ENCODE data around the gene LHPP. TPM values are rescaled to one million over a fixed set of nuclear protein-coding genes. Genes with fewer than 3 reads are reported as not detected.
A peak's percentile ranks its signal among the peaks of the same experiment; 100 is the strongest.

LHPP gene
- total RNA-seq, 1 donor from 2014 or later, result 24.5 TPM

GRCh38 chr10:124611738-124612137, 150.1 kb downstream of the LHPP start:
- Mint-ChIP-seq H3K27me3 (ENCODE audit: insufficient read depth, low read depth) (peaks cover 8% of the 10 kb centered on the region), H3K4me3 (no peak overlapping the region), H3K27ac (no peak overlapping the region)

GRCh38 chr10:124612611-124613498, 151.2 kb downstream of the LHPP start:
- peaks cover 18% of the 10 kb centered on the region for H4K20me1 ChIP-seq (ENCODE audit: low read depth)
- H3K9me3 ChIP-seq (ENCODE audit: low read depth), result no peaks in the 10 kb centered on the region
- no peaks in the 10 kb centered on the region for H3K36me3 ChIP-seq
- H3K4me3 ChIP-seq, result no peak overlapping the region
- H3K27ac Mint-ChIP-seq, result no peak overlapping the region
- peaks cover 4% of the 10 kb centered on the region for H3K36me3 Mint-ChIP-seq
- no peak overlapping the region for H3K4me2 ChIP-seq
- H3K27me3 Mint-ChIP-seq (ENCODE audit: insufficient read depth, low read depth), result peaks cover 4% of the 10 kb centered on the region
- no peak overlapping the region for H3K4me3 Mint-ChIP-seq
- peak; percentile 83 for DNase-seq (ENCODE audit: low spot score)
- H3K4me1 ChIP-seq, result peaks cover 6% of the 10 kb centered on the region
- no peak overlapping the region for H3K9ac ChIP-seq
- H3K9me3 Mint-ChIP-seq, result no peaks in the 10 kb centered on the region
- H3K79me2 ChIP-seq (ENCODE audit: low read depth), result no peaks in the 10 kb centered on the region
- H3K27me3 ChIP-seq, result no peaks in the 10 kb centered on the region
- peaks cover 11% of the 10 kb centered on the region for H3K4me1 Mint-ChIP-seq
- peaks cover 16% of the 10 kb centered on the region for H3F3A ChIP-seq (ENCODE audit: low read depth)
- no peak overlapping the region for H2AFZ ChIP-seq (replicated peaks)
- TF ChIP-seq EZH2phosphoT487 (IDR thresholded peaks at IDR 0.05) (no peak), CTCF (IDR thresholded peaks at IDR 0.05) (peak; percentile 30)
- peak overlapping the region; percentile 20 for H3K27ac ChIP-seq

More at GRCh38 chr10:124611738-124612137, 150.1 kb downstream of the LHPP start:
- Histone ChIP-seq H3K79me2 (ENCODE audit: low read depth) (no peaks in the 10 kb centered on the region), H3K36me3 (no peaks in the 10 kb centered on the region), H3K9ac (no peak overlapping the region), H3K4me2 (no peak overlapping the region), H4K20me1 (ENCODE audit: low read depth) (peaks cover 14% of the 10 kb centered on the region), H3F3A (ENCODE audit: low read depth) (peaks cover 16% of the 10 kb centered on the region), H2AFZ (replicated peaks) (no peak overlapping the region), H3K9me3 (ENCODE audit: low read depth) (no peaks in the 10 kb centered on the region), H3K27me3 (no peaks in the 10 kb centered on the region), H3K27ac (no peak overlapping the region), H3K4me1 (peaks cover 13% of the 10 kb centered on the region), H3K4me3 (no peak overlapping the region)
- no peak for DNase-seq (ENCODE audit: low spot score)
- TF ChIP-seq EZH2phosphoT487 (IDR thresholded peaks at IDR 0.05), result no peak
- TF ChIP-seq CTCF (IDR thresholded peaks at IDR 0.05), result no peak
- no peak for TF ChIP-seq EZH2 (IDR thresholded peaks at IDR 0.05)
- H3K36me3 Mint-ChIP-seq, result peaks cover 2% of the 10 kb centered on the region
- peaks cover 20% of the 10 kb centered on the region for H3K4me1 Mint-ChIP-seq
- no peaks in the 10 kb centered on the region for H3K9me3 Mint-ChIP-seq

GRCh38 chr10:124614003-124614659, 152.5 kb downstream of the LHPP start:
- Histone ChIP-seq H3K9ac (no peak overlapping the region), H3K27ac (no peak overlapping the region), H3K9me3 (ENCODE audit: low read depth) (no peaks in the 10 kb centered on the region), H4K20me1 (ENCODE audit: low read depth) (peaks cover 18% of the 10 kb centered on the region), H3K79me2 (ENCODE audit: low read depth) (no peaks in the 10 kb centered on the region), H3K4me1 (peaks cover 6% of the 10 kb centered on the region), H3K4me2 (no peak overlapping the region), H2AFZ (replicated peaks) (no peak overlapping the region), H3K27me3 (no peaks in the 10 kb centered on the region), H3F3A (ENCODE audit: low read depth) (peaks cover 16% of the 10 kb centered on the region), H3K36me3 (no peaks in the 10 kb centered on the region), H3K4me3 (no peak overlapping the region)
- Mint-ChIP-seq H3K4me1 (peaks cover 11% of the 10 kb centered on the region), H3K27ac (peak overlapping the region; percentile 46), H3K27me3 (ENCODE audit: insufficient read depth, low read depth) (peaks cover 4% of the 10 kb centered on the region), H3K4me3 (no peak overlapping the region), H3K36me3 (peaks cover 4% of the 10 kb centered on the region), H3K9me3 (no peaks in the 10 kb centered on the region)
- no peak for DNase-seq (ENCODE audit: low spot score)
- TF ChIP-seq CTCF (IDR thresholded peaks at IDR 0.05) (no peak), EZH2phosphoT487 (IDR thresholded peaks at IDR 0.05) (no peak), EZH2 (IDR thresholded peaks at IDR 0.05) (no peak)

All from neural progenitor cell (in vitro differentiated cells).